Ishikawa (cell line): ENCODE measurements around the gene SF3B2.

Source experiments
- CEBPB ChIP-seq: IDR thresholded peaks from 2 replicates; pipeline ENCODE4 v1.6.1; 2012
- CREB1 ChIP-seq: IDR thresholded peaks from 2 replicates; pipeline ENCODE4 v1.6.1; 2012; ENCODE audit warnings: low read depth
- EGR1 ChIP-seq: IDR thresholded peaks from 2 replicates; pipeline ENCODE4 v1.6.1; 2012
- EP300 ChIP-seq: IDR thresholded peaks from 2 replicates; pipeline ENCODE4 v1.6.1; 2012; ENCODE audit warnings: borderline replicate concordance
- FOXM1 ChIP-seq: IDR thresholded peaks from 2 replicates; pipeline ENCODE4 v1.6.1; 2012; ENCODE audit warnings: low read depth, borderline replicate concordance
- MAX ChIP-seq: IDR thresholded peaks from 2 replicates; pipeline ENCODE4 v1.6.1; 2012
- NFIC ChIP-seq: IDR thresholded peaks from 2 replicates; pipeline ENCODE4 v1.6.1; 2012
- RAD21 ChIP-seq: IDR thresholded peaks from 2 replicates; pipeline ENCODE4 v1.6.1; 2012; ENCODE audit warnings: low read depth
- TAF1 ChIP-seq: IDR thresholded peaks from 2 replicates; pipeline ENCODE4 v1.6.1; 2012; ENCODE audit warnings: low read depth, mild to moderate bottlenecking
- TCF12 ChIP-seq: IDR thresholded peaks from 2 replicates; pipeline ENCODE4 v1.6.1; 2012; ENCODE audit warnings: low read depth
- TEAD4 ChIP-seq: IDR thresholded peaks from 2 replicates; pipeline ENCODE4 v1.6.1; 2012
- YY1 ChIP-seq: IDR thresholded peaks from 2 replicates; pipeline ENCODE4 v1.6.1; 2012; ENCODE audit warnings: low read depth
- ZBTB7A ChIP-seq: IDR thresholded peaks from 2 replicates; pipeline ENCODE4 v1.6.1; 2012; ENCODE audit warnings: low read depth
- TF ChIP-seq, protein P1 (sequence below): IDR thresholded peaks from 2 replicates; pipeline ENCODE4 v1.6.1; 2012; ENCODE audit warnings: low read depth, mild to moderate bottlenecking
- TF ChIP-seq, protein P2 (sequence below): IDR thresholded peaks from 2 replicates; pipeline ENCODE4 v1.6.1; 2012

SF3B2 gene

DNA sequence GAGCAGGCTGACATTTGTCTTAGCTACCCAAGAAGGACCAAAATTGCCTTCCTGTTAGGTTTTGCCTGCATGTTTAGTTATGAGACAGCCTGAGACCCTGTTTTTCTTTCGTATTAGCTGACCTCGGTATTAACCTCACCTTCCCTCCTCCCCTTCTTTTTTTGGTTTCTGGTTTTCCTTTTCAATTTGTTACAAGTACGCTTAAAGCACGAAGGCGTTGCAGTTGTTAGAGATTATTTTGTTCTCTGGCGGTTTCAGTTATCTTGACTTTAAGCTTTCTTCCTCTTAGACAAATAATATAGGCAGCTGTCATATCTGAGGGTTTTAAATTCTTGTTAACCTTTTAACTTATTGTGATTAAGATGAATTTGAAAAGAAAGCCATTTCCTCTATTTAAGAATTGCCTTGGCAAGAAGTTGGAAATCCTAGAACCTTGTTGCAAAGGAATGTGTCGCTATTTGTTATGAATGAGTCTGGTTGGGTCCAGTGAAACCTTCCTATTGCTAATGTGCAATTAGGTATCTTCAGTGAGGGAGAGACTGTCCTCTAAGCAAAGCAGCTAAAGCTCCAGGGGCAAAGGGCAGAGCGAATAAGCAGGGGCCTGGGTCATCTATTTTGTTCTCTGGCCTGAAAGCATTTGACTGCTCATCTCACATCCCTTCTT, 63.6 kb downstream of the SF3B2 start:
- TF ChIP-seq CREB1 (no peak), TEAD4 (no peak), FOXM1 (no peak), MAX (no peak; the same call in 1 of the 2 replicates), TAF1 (no peak), ZBTB7A (no peak), TCF12 (no peak), EP300 (no peak), CEBPB (no peak)
- TF ChIP-seq, protein P1, sequence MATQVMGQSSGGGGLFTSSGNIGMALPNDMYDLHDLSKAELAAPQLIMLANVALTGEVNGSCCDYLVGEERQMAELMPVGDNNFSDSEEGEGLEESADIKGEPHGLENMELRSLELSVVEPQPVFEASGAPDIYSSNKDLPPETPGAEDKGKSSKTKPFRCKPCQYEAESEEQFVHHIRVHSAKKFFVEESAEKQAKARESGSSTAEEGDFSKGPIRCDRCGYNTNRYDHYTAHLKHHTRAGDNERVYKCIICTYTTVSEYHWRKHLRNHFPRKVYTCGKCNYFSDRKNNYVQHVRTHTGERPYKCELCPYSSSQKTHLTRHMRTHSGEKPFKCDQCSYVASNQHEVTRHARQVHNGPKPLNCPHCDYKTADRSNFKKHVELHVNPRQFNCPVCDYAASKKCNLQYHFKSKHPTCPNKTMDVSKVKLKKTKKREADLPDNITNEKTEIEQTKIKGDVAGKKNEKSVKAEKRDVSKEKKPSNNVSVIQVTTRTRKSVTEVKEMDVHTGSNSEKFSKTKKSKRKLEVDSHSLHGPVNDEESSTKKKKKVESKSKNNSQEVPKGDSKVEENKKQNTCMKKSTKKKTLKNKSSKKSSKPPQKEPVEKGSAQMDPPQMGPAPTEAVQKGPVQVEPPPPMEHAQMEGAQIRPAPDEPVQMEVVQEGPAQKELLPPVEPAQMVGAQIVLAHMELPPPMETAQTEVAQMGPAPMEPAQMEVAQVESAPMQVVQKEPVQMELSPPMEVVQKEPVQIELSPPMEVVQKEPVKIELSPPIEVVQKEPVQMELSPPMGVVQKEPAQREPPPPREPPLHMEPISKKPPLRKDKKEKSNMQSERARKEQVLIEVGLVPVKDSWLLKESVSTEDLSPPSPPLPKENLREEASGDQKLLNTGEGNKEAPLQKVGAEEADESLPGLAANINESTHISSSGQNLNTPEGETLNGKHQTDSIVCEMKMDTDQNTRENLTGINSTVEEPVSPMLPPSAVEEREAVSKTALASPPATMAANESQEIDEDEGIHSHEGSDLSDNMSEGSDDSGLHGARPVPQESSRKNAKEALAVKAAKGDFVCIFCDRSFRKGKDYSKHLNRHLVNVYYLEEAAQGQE: no peak
- TF ChIP-seq, protein P2, sequence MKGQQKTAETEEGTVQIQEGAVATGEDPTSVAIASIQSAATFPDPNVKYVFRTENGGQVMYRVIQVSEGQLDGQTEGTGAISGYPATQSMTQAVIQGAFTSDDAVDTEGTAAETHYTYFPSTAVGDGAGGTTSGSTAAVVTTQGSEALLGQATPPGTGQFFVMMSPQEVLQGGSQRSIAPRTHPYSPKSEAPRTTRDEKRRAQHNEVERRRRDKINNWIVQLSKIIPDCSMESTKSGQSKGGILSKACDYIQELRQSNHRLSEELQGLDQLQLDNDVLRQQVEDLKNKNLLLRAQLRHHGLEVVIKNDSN: no peak

DNA sequence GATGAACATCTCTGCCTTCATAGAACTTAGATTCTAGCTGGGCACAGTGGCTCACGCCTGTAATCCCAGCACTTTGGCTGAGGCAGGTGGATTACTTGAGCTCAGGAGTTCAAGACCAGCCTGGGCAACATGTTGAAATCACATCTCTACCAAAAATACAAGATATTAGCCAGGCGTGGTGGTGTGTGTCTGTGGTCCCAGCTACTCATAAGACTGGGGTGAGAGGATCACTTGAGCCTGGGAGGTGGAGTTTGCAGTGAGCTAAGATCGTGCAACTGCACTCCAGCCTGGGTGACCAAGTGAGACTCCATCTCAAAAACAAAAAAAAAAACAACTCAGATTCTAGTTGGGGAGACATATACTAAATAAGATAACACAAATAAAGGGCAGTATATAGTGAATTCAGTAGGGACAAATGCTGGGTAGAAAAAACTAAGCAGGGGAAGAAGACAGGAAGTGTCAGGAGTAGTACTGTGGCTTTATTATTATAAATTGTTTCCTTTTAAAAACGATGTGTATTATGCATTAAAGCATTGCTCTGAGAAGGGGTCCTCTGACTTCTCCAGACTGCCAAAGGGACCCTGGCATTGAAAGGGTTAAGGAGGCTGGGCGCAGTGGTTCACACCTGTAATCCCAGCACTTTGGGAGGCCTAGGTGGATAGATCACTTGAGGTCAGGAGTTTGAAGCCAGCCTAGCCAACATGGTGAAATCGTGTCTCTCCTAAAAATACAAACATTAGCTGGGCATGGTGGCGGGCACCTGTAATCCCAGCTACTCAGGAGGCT, 64.6 kb downstream of the SF3B2 start:
- no peak for TF ChIP-seq TAF1
- TF ChIP-seq ZBTB7A: no peak
- TF ChIP-seq, protein P2: no peak
- TF ChIP-seq CREB1: no peak
- TF ChIP-seq EGR1: no peak
- TF ChIP-seq YY1: no peak
- no peak for TF ChIP-seq RAD21
- no peak for TF ChIP-seq TEAD4
- TF ChIP-seq FOXM1: no peak
- TF ChIP-seq MAX: no peak
- TF ChIP-seq NFIC: no peak
- TF ChIP-seq, protein P1: no peak
- TF ChIP-seq TCF12: no peak
- no peak for TF ChIP-seq EP300
- TF ChIP-seq CEBPB: no peak

- TF ChIP-seq CEBPB (no peak), FOXM1 (no peak)
- TF ChIP-seq, protein P2: no peak
These were observed 66.7 kb downstream of the SF3B2 start for GRCh38 chr11:66118847-66119246.
